Measurements from ENCODE around the gene DLEC1.
"Not testable (repeated sequence)": the region's sequence is repeated elsewhere in the genome, so short reads cannot be mapped to it uniquely, and the experiment has no call there.

The DLEC1 gene

GRCh38 chr3:38133557-38134405, 94.8 kb downstream of the DLEC1 start:
- in situ Hi-C loops (cut with HindIII; ENCODE audit: low sequenced_read_pairs): no loop called here
- H3K4me3 ChIP-seq (ENCODE audit: low read depth, low read length): no peak overlapping the region
- DNase-seq (ENCODE audit: low read depth): no peak
- TF ChIP-seq CTCF (IDR thresholded peaks at IDR 0.05; ENCODE audit: low read depth, low read length, missing control alignments): no peak

- in situ Hi-C loops (cut with HindIII; ENCODE audit: low sequenced_read_pairs); DNase-seq (ENCODE audit: low read depth); H3K4me3 ChIP-seq (ENCODE audit: low read depth, low read length): not testable (repeated sequence)
These were observed 95.6 kb downstream of the DLEC1 start for GRCh38 chr3:38134517-38135143.

GRCh38 chr3:38135621-38136277, 96.7 kb downstream of the DLEC1 start:
- H3K4me3 ChIP-seq (ENCODE audit: low read depth, low read length): peak overlapping the region; percentile 77
- DNase-seq (ENCODE audit: low read depth); in situ Hi-C loops (cut with HindIII; ENCODE audit: low sequenced_read_pairs): not testable (repeated sequence)

GRCh38 chr3:38136393-38136776, 97.4 kb downstream of the DLEC1 start:
- in situ Hi-C loops (cut with HindIII; ENCODE audit: low sequenced_read_pairs): no loop called here
- TF ChIP-seq CTCF (IDR thresholded peaks at IDR 0.05; ENCODE audit: low read depth, low read length, missing control alignments): no peak
- no peak for DNase-seq (ENCODE audit: low read depth)
- H3K4me3 ChIP-seq (ENCODE audit: low read depth, low read length): peak overlapping the region; percentile 77

- in situ Hi-C loops (cut with HindIII; ENCODE audit: low sequenced_read_pairs): no loop called here
- H3K4me3 ChIP-seq (ENCODE audit: low read depth, low read length): peak within 1 kb of the TSS; percentile 77
- DNase-seq (ENCODE audit: low read depth): peak; percentile 98
- TF ChIP-seq CTCF (IDR thresholded peaks at IDR 0.05; ENCODE audit: low read depth, low read length, missing control alignments): no peak
These were observed 98.0 kb downstream of the DLEC1 start, which contains the start of gene ACAA1 for GRCh38 chr3:38136777-38137614. TSS of gene ACAA1 (minus strand) at chr3:38137127. CDS start at chr3:38137035, 92 bp downstream.

- DNase-seq (ENCODE audit: low read depth): no peak
- in situ Hi-C loops (cut with HindIII; ENCODE audit: low sequenced_read_pairs): no loop called here
- peak overlapping the region; percentile 77 for H3K4me3 ChIP-seq (ENCODE audit: low read depth, low read length)
- peak; percentile 11 for TF ChIP-seq CTCF (IDR thresholded peaks at IDR 0.05; ENCODE audit: low read depth, low read length, missing control alignments)
These were observed 98.8 kb downstream of the DLEC1 start for GRCh38 chr3:38137615-38138348.
